HT-29 (cell line): ENCODE measurements around the gene RPL38. TPM values are rescaled to one million over a fixed set of nuclear protein-coding genes. Genes with fewer than 3 reads are reported as not detected.

ENCODE experiments used
- DNase-seq: peaks from one replicate; pipeline ENCODE4 v3.0.0-alpha.2; 2015; ENCODE audit warnings: low spot score
- total RNA-seq: library from RNA; depleted of rRNA; stranded (reverse); fragments of >200 nt; shearing (Covaris generic); gene quantifications from 2 replicates; pipeline ENCODE4 v1.2.3, GENCODE V29; 2014; rRNA removed

RPL38 gene
- total RNA-seq, 1 experiment from 2014 or later: 1,500 TPM

GRCh38 chr17:74245871-74246270, 42.4 kb downstream of the RPL38 start:
- DNase-seq: no peak

GRCh38 chr17:74249590-74250270, 46.3 kb downstream of the RPL38 start:
- DNase-seq: no peak

DNA sequence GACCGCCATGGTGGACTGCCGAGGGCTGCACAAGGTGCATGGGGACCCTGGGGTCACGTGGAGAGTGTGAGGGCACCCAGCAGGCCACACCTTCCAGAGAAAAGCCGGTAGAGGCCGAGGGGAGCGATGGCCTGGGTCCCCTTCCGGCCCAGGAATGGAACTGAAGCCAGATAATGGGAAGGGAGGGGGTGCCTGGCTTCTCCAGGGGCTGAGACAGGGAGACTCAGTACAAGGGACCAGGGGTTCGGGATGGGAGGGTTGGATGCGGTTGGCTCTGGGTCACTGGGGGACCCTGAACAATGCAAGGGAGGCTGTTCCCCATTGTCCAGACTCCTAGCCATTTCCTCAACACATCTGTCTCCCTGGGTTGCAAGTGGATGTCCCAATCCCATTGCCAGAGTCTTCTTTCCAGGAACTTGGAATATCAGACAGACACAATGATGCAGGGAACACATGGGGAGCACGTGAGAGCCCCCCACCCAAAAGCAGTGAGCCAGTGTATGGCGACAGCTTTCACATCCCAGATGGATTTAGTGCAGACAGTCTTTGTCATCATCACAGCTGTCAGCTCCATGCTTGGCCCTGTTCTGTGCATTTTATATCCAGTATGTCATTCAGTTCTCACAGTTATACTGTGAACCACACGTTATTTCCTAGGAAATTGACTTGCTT, 47.0 kb downstream of the RPL38 start:
- no peak for DNase-seq

- no peak for DNase-seq
Observed at GRCh38 chr17:74251051-74251450, 47.6 kb downstream of the RPL38 start.

DNA sequence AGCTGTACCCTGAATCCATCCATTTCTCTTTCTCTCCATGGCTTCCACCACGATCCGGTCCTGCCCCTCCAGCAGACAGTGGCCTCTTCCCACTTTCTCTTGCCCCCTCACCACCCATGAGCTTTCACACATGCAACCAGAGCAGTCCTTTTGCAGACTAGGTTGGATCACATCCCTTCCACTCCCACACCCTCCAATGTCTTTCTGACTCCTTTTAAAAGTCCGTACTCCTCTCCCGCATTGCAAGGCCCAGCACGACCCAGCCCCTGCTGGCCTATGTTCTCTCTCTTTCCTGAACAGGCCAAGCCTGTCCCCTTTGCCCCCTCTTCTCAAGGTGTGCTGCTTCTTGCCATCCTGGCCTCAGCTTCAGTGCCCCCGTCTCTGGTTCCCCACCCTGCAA, 48.1 kb downstream of the RPL38 start:
- no peak for DNase-seq

DNA sequence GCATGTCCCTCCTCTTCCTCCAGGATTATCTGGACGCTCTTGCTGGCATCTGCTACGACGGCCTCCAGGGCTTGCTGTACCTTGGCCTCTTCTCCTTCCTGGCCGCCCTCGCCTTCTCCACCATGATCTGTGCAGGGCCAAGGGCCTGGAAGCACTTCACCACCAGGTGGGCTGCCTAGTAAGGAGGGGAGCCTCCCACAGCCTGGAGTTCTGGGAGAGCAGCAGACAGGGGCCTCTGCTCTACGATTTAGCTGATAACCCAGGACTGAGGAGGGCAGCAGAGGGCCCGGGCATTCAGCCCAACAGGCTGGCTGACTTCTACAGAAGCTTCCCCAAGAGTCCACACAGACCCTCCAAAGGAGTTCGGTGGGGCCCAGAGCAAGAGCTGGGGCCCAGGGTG, 48.7 kb downstream of the RPL38 start:
- DNase-seq: no peak

DNA sequence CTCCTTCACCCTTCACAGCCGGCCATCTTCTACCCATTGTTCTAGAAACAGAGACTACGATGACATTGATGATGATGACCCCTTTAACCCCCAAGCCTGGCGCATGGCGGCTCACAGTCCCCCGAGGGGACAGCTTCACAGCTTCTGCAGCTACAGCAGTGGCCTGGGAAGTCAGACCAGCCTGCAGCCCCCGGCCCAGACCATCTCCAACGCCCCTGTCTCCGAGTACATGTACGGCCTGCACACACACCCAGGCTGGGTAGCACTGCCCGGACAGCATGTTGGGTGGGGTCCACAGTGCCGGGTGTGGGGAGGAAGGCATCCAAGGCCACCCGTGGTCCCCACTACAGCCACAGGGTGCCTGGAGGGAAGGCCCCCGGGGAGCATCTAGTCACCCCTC, 49.6 kb downstream of the RPL38 start:
- DNase-seq: no peak

DNA sequence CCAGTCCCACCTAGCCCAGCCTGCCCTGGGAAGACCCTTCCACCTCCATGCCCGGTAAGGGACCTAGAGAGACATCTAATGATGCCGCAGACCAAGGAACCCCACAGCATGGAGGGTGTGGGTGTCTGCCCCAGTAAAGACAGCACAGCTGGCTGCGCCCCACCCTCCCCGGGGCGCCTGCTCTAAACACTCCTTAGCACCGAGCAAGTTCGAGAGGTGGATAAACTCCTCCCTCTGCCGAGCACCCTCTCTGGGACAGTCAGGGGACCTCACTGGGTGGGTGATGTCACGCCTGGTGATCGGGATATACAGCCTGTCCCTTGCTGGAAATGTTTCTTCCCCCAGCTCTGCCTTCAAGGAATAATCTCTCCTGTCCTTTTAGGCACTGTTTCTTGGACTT, 53.8 kb downstream of the RPL38 start:
- no peak for DNase-seq

GRCh38 chr17:74259667-74260524, 56.4 kb downstream of the RPL38 start:
- DNase-seq: peak; percentile 18

Other genes with a start within 250 kb of the RPL38 start
- gene TTYH2, start 9.9 kb downstream of the RPL38 start, total RNA-seq: 0.05 and 0.33 TPM in 2 replicates
- not detected in 2 replicates for gene DNAI2, start 70.6 kb downstream of the RPL38 start, total RNA-seq
- 2.4 and 2.5 TPM in 2 replicates for gene KIF19, start 122.5 kb downstream of the RPL38 start, total RNA-seq
- 0.10 and 0.44 TPM in 2 replicates for gene BTBD17, start 158.2 kb downstream of the RPL38 start, total RNA-seq
- gene GPR142, start 163.8 kb downstream of the RPL38 start, total RNA-seq: 0.15 and 1.3 TPM in 2 replicates
- gene GPRC5C, start 228.4 kb downstream of the RPL38 start, total RNA-seq: 145 and 149 TPM in 2 replicates